ENCODE data around the gene TMEM141.

TMEM141 gene

GRCh38 chr9:136790640-136791515 is at the start of gene TMEM141:
TMEM141 (plus strand) TSS chr9:136791344; CDS start chr9:136791371, 27 bp downstream.
- DNase-seq, result peak; percentile 100

DNA sequence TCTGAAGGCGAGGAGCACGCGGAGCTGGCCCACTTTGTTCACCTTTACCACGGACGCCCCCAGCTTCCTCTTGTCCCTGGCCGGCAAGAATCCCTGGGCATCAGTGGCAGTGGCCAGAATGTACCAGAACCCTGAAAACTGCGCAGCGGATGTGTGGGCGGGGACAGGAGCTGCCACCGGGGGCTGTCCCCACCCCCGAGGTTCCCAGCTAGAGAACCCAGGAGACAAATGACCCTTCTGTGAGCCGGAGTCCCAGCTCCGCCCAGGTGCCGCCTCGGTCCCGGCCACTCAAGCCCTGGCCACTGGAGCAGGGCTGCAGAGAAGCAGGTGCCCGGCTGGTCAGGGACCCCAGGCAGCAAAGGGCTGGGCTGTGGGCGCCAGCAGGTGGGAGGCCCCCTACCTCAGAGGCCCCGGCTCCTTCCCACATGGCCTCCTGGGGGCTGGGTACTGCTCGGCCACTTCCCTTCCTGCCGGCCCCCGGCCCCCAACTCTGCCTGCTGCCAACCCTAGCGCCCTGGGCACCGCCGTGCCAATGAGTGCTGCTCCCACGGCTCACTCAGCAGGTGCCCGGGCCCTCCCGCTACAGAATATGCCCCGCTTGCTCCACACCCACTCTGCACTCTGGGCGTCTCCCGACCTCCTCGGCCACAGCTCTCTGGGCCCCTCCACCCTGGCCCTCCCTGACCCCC is 49.1 kb upstream of the TMEM141 start:
- peak; percentile 42 for DNase-seq

DNA sequence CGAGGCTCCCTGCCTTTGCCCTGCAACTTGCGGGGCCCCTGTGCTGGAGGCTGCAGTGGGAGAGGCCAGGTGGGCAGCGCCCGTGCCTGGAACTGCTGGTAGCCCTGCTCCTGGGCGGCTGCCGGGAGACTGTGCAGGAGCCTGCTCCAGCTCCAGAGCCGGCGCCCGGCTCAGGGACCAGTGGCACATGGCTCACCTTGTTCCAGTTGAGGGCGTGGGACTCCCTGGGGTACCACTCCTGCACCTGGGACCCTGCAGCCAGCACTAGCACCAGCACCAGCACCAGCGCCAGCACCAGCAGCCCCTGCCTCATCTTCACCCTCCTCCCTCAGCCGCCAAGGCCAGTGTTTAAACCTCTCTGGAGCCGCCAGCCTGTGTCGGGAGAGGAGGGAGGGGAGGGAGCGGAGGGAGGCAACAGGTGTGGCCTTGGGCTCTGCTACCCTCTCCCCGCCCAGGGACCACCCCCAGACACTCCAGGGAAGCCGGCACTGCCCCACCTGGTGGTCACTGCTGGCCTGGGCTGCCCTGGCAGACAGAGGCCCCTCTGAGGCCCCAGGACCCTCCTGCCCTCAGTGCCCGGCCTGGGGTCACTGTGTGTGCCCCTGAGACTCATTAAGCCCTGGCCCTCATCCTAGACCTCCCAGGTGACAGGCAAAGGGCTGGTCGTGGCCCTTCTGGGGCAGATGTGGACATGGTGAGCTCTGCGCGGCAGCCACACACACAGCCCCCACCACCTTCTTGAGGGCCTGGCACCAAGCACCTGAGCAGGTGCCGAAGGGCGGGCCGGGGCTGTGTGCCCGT is 48.4 kb upstream of the TMEM141 start, which contains the start of gene LCN10:
Gene LCN10 (minus strand): TSS at position 350 of the 801 bp plus-strand sequence. CDS start 37 bp downstream, at position 313.
- no peak for DNase-seq

GRCh38 chr9:136743639-136744211 is 47.4 kb upstream of the TMEM141 start:
- DNase-seq, result no peak

GRCh38 chr9:136744773-136745172 is 46.4 kb upstream of the TMEM141 start:
- DNase-seq, result no peak

DNA sequence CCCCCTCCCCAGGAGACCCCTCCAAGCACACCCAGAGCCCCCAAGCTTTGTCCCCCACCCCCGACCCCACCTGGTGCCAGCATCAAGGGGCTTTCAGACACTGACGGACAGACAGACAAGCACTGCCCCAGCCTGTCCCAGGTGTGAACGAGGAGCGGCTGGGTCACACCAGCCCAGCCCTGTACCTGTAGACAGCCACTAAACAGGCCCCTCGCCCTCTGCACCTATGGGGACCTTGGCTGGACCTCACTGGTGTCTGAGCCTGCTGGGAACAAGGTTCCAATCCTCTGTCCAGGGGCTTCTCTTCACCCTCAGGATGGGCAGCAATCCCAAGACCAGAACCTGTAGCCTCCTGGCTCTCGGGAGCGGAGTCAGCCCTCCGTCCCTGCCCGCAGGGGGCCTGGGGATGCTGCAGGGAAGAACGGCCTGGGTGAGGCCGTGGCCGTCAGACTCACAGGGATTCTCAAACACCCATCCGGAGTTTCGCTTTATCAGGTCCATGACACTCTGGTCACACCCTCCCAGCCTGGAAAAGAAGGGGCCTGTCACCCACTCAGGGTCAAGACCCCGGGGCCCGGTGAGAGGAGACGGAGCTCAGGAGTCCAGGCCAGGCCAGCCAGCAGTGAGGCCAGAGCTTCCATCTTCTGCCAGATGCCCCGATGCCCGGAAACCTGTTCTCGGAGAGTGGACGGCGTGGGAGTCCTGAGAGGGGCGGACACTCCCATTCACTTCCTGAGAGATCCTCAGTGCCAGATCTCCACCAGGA is 45.6 kb upstream of the TMEM141 start:
- no peak for DNase-seq

- no peak for DNase-seq
Observed at GRCh38 chr9:136746155-136746490, 45.0 kb upstream of the TMEM141 start.

DNA sequence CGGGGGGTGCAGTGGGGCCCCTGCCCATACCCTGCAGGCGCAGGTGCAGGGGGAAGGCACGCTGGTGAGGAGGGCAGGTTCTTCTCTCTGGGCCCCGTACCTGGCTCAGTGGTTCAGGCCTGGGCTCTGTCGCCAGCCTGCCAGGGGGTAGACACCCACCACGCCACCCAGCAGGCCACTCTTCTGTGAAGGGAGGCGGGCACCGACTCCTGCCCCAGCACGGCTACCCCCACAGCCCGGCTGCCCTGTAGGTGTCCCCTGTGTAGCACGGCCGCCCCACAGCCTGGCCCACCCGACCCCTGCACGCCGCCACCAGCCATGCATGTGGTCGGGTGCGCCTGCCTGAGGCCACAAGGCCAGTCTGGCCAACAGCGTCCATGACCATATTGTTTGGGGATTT is 44.5 kb upstream of the TMEM141 start:
- DNase-seq, result no peak

DNA sequence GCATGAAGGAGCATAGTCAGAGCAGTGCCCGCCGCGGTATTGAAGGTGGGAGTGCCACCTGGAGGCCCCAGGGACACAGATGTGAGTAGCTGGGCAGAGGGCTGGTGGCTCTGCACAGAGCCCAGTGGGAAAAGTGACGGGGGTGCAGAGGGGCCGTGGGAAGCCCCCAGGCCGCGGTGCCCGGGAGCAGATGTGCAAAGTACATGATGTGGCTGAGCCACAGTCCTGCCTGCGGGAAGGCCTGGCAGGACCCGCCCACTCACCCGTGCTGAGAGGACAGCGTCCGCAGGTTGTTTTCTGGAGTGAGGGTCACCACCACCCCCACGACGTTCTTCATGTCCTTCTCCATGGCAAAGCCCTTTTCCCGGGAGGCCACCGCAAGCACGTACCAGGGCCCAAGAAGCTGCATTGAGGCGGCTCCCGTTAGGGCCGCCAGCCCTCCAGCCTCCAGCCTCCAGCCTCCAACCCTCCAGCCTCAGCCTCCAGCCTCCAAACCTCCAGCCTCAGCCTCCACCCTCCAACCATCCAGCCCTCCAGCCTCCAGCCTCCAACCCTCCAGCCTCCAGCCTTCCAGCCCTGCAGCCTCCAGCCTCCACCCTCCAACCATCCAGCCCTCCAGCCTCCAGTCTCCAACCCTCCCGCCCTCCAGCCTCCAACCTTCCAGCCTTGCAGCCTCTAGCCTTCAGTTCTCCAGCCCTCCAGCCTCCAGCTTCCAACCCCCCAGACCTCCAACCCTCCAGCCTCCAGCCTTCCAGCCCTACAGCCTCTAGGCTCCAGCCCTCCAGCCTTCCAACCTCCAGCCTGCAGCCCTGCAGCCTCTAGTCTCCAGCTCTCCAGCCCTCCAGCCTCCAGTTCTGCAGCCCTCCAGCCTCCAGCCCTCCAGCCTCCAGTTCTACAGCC is 43.7 kb upstream of the TMEM141 start:
- DNase-seq, result no peak

GRCh38 chr9:136748201-136748600 is 42.9 kb upstream of the TMEM141 start, which contains the start of gene LCN6:
LCN6 (minus strand) TSS chr9:136748525; CDS start chr9:136748483, 42 bp downstream.
- DNase-seq, result no peak

DNA sequence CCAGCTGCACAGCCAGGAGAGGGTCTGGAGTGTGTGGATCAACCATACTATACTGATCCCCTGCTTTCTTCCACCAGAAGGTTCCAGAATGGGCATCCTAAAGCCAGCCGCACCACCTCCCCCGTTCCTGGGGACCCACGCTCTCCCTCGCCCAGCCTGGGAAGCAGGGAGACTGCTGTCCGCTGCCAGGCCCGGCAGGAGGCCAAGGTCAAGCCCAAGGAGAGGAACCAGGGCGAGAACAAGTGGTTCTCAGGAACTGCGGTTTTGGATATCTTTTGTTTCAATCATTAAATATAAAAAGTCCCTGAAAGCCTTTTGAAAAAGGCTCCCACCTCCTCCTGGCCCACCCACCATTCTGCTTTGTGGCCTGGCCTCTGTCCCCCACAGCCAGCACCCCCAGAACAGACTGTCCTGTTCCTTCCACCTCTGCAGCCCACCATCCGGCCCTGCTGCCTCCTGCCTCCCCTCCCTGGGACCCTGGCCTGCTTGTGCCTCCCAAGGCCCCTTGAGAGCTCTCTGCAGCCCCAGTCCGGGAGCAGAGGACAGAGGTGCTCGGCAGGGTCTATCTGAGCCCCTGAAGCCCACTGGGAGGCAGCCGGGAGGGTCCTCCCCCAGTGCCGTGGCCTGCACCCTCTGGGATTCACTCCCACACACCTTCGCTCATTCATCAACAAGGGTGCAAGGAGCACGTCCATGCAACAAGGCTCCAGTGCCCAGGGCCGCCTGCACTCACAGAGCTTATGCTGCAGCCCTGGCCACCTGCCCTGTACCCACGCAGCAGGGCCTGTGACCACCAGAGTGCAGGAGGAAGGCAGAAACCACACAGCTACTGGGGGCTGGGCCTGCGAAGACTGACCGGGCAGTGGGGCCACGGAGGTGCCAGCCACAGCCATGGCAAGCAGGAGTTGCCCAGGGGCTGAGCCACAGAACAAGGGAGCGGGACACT is 42.2 kb upstream of the TMEM141 start:
- DNase-seq, result no peak

DNA sequence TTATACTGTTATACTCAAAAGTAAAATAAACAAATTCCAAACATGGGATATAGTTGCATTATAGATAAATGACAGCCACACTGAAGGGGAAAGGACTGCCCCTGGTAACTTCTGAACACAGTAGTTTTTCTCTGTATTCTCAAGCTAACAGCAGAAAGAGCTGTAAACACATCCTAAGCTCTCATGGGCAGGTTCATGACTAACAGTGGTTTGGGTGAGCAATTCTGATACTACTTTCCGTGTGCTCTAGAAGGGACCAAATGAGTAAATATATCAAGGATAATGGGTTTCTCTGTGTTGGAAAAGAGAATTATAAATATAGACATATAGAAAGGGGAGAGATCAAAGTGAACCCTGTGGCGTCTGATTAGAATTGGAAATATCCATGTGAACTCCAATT is 40.6 kb upstream of the TMEM141 start:
- peak; percentile 74 for DNase-seq

- DNase-seq, result no peak
Observed at GRCh38 chr9:136751244-136751643, 39.9 kb upstream of the TMEM141 start.

DNA sequence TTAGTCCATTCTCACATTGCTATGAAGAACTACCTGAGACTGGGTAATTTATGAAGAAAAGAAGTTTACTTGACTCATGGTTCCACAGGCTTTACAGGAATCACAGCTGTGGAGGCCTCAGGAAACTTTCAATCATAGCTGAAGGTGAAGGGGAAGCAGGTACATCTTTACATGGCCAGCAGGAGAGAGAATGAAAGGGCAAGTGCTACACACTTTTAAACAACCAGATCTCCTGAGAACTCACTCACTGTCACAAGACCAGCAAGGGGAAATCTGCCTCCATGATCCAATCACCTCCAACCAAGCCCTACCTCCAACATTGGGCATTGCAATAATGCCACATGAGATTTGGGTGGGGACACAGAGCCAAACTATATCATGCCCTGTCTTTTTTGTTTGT is 39.3 kb upstream of the TMEM141 start:
- DNase-seq, result no peak

DNA sequence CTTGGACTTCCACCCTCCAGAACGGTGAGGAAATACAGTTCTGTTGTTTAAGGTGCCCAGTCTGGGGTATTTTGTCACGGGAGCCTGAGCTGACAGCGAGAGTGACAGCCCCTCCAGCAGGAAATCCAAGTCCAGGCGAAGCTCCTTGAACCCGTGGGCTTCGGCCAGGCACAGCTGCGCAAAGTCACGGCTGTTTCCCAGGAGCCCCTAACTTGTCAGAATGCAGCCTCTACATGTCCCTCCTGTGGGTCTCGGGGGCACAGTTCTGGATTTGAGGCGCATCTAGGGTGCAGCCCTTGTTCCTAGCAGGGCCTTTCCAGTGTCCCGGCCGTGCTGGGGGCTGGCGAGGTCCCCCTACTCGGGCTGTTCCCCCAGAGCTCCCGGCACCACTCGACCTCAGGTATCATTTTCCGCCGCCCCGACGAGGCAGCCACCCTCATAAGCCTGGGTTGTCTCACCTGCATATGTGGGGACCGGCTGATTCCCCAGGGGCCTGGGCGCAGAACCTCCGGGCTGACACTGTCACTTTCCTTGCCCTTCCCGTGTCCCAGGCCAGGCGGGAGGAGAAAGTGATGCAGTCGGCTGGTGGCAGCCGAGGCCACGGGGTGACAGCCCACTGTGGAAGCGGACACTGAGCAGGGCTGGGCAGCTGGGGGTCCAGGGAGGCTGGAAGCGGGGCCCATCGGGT is 37.6 kb upstream of the TMEM141 start:
- DNase-seq, result no peak

- no peak for DNase-seq
Observed at GRCh38 chr9:136754059-136754572, 37.0 kb upstream of the TMEM141 start.

DNA sequence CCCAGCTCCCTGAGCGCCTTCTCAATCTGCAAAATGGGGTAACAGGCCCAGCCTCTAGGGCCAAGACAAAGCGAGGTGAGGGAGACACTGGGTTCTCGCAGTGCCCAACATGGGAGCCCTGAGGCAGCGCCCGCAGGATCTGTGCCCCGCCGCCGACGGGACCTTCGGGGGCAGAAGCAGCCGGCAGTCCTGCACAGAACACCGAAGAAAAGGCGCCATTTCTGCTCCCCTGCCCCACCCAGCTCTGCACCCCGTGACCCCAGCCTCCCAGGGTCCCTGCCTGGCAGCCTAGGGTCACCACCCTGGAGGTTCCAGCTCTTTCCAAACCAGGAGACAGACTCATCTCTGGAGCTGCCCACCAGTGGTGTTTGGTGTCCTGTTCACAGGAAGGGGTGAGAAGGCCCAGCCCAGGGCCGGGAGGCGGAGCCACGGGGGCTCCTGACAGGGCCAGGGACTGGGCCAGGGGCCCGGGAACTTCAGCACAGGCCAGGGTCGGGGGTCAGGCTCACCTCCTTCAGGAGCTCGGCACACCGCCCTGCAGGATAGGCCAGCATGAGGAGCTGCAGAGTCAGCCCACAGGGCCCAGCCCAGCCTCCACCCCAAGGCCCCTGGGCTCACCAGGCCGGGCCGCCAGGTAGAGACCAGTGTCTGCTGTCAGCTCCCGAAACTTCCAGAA is 36.4 kb upstream of the TMEM141 start:
- no peak for DNase-seq

Data from activated CD4-positive, alpha-beta T cell treated with anti-CD3 and anti-CD28 coated beads, Interleukin-2, Interleukin-6, amounts not matched to agents 100 ng/mL and 50 ng/mL, durations not matched to agents 16 hours and 8 hours (primary cell).